Loucy (cell line): Measurements from ENCODE around the gene APOBEC3B.

ENCODE experiments used
- EZH2phosphoT487 ChIP-seq: fragments of 200-600 bp; IDR thresholded peaks from 2 replicates; pipeline ENCODE4 v1.6.1; 2018; ENCODE audit warnings: antibody characterized with exemption, mild to moderate bottlenecking, moderate library complexity, borderline replicate concordance
- TF ChIP-seq, protein P1 (sequence below): fragments of 200-600 bp; sonication (generic); conservative IDR thresholded peaks from 2 replicates; pipeline ENCODE4 v1.5.1; 2014; ENCODE audit warnings: mild to moderate bottlenecking, antibody characterized with exemption, low read length

DNA sequence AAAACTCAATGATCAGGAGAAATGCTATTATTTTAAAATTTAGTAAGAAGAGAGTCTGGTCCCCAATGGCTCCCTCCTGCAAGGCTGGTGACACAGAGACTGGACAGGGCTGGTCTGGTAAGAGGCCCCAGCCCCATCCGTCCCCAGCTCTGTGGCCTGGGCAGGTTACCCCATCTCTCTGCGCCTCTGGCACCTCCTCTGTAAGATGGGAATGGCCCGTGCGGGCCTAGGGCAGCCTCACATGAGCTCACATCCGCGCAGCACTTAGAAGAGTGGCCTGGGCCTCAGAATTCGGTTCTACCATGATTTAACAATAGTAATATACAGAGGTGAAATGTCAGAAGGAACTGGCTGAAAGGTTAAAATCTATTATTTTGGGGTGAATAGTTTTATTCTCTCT is 59.8 kb downstream of the APOBEC3B start:
- TF ChIP-seq, protein P1, sequence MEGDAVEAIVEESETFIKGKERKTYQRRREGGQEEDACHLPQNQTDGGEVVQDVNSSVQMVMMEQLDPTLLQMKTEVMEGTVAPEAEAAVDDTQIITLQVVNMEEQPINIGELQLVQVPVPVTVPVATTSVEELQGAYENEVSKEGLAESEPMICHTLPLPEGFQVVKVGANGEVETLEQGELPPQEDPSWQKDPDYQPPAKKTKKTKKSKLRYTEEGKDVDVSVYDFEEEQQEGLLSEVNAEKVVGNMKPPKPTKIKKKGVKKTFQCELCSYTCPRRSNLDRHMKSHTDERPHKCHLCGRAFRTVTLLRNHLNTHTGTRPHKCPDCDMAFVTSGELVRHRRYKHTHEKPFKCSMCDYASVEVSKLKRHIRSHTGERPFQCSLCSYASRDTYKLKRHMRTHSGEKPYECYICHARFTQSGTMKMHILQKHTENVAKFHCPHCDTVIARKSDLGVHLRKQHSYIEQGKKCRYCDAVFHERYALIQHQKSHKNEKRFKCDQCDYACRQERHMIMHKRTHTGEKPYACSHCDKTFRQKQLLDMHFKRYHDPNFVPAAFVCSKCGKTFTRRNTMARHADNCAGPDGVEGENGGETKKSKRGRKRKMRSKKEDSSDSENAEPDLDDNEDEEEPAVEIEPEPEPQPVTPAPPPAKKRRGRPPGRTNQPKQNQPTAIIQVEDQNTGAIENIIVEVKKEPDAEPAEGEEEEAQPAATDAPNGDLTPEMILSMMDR, result no peak
- TF ChIP-seq EZH2phosphoT487, result no peak
